H1 (cell line): ENCODE results near the gene CNTN5. TPM values are rescaled to one million over a fixed set of nuclear protein-coding genes. Genes with fewer than 3 reads are reported as not detected.

Experiments
- CHD7 ChIP-seq: fragments of 300-600 bp; sonication (generic); IDR thresholded peaks from 2 replicates; pipeline ENCODE4 v1.7.1; 2012; ENCODE audit warnings: low read length, moderate library complexity, mild to moderate bottlenecking, inconsistent platforms; ENCODE audit not compliant: insufficient replicate concordance
- EGR1 ChIP-seq: IDR thresholded peaks from 2 replicates; pipeline ENCODE4 v1.6.1; 2011; ENCODE audit warnings: low read depth, low read length, borderline replicate concordance
- SAP30 ChIP-seq: fragments of 300-600 bp; sonication (generic); IDR thresholded peaks from 2 replicates; pipeline ENCODE4 v1.7.1; 2012; ENCODE audit warnings: low read length, moderate library complexity, mild to moderate bottlenecking, inconsistent platforms; ENCODE audit not compliant: insufficient read depth, insufficient replicate concordance
- polyA plus RNA-seq, 7 experiments: library from polyadenylated mRNA; depleted of rRNA in 3 of 7; stranded (reverse) in 5 of 7; unstranded in 2 of 7; fragments of >200 nt in 5 of 7; fragments of 200-250 nt in 2 of 7; gene quantifications; 1 replicate in 5 of 7; 2 replicates in 1 of 7; 4 replicates in 1 of 7; pipeline versions ENCODE4 v1.2.1 to v1.2.3, GENCODE V29; 2011 to 2013; ENCODE audit warnings: missing spikeins in 2 of 7, mixed read lengths in 2 of 7
- total RNA-seq: library from RNA; stranded (reverse); fragmentation: NEBNext Ultra II Directional; extraction: Animal tissue kit (Norgen Biotek cat#: 25700); gene quantifications from 2 replicates; pipeline ENCODE4 v1.2.1, GENCODE V29; 2021

The CNTN5 gene
- total and polyA plus RNA-seq, 2 of the 8 experiments (the other 6 are each of a cell fraction or from before 2014, with no cell fraction given), result not detected

GRCh38 chr11:99098258-99098657 is 77.5 kb downstream of the CNTN5 start (continued):
- TF ChIP-seq CHD7 (no peak), EGR1 (no peak), SAP30 (no peak)
